Activated CD8-positive, alpha-beta memory T cell treated with anti-CD3 and anti-CD28 coated beads for 48 hours (primary cell): Measurements from ENCODE around the gene AMFR.

Experiments used
- DNase-seq, 3 experiments: peaks; one replicate each; pipeline ENCODE4 v3.0.0-alpha.2; 2020; ENCODE audit warnings: low read depth in 2 of 3, low spot score in 2 of 3

The AMFR gene

GRCh38 chr16:56363781-56364565, 61.4 kb downstream of the AMFR start:
- DNase-seq, result no peak

GRCh38 chr16:56363181-56363716, 62.1 kb downstream of the AMFR start:
- DNase-seq, result no peak

DNA sequence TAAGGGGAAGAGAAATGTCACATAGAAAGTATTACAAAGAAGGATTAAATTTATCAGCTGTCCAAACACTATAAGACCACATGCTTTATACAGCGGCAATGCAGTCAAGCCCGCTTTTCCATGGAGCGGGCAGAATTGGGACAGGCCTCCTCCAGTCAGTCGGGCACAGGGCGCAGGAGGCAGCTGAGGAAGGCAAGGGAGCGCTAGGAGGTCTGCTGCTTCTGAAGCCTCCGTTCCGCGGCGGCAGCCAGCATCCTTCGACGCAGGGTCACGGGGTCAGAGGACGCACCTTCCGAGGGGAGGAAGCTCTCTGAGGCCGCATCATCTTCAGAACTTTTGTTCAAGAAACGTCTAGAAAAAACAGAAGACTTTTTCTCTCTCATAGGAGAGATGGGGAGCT, 62.6 kb downstream of the AMFR start:
- DNase-seq, result no peak

DNA sequence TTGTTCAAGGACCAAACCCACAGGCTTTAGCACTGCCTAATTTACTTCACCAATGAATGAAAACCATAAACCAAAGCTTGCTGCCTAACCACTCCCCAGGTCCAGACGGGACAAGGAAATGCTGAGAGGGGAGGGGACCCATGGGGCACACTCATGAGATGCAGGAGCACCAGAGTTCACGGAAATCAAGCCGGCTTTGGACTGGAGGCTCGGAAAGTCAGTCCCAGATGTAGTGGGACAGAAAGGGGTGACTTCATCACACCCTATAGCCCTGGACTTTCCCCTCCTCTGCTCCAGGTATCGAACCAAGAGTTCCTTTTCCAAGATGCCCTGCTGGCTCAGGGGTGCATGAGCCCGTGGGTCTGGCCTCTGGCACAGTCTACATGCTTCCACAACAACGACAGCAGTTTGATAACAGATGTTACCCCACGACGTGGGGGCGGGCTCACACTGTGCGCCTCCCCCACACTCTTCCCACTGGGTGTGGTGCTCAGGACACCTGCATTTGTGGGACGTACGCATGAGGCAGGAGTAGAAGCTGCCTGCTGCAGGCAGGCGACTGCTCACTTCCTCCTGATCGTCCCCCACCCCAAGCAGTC, 63.2 kb downstream of the AMFR start:
- DNase-seq, result no peak

DNA sequence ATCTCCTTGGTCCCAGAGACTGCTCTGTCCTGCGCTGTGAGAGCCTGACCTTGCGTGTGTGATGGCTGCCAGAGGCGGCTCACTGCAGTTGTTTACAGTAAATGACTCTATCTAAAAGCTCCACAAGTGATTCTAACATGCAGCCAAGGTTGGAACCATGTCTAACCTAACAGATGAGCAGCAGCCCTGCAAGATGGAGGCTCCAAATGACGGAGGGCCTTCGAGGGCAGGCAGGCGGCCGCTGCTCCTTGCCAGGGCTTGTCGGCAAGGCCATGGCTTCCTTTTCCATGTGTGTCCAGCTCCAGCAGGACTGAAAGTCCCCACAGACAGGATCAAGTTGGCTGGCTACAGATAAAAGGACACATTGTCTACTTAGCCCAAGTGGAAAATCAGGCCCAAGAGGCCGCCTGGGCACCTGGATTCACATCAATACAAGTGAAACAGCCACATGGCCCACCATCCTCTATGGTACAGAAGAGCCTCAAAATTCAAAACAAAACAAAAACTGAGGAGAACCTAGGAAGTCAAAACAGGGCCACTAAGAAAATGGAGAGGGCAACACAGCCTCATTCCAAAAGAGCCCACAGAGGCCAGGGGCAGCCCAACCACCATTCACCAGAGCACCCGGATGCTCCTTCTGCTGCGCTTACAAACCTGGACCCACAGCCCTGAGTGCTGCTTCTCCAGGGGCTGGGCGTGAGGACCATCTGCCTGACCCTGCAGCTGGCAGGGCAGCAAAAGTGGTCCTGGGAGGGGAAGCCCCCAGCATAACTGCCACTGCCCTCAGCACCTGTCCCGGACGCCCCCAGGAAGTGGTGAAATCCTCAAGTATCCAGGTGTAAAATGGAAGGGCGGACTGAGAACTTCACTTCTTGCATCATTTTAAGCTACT, 65.0 kb downstream of the AMFR start:
- no peak for DNase-seq

- no peak for DNase-seq
Observed at GRCh38 chr16:56357765-56358322, 67.5 kb downstream of the AMFR start.

DNA sequence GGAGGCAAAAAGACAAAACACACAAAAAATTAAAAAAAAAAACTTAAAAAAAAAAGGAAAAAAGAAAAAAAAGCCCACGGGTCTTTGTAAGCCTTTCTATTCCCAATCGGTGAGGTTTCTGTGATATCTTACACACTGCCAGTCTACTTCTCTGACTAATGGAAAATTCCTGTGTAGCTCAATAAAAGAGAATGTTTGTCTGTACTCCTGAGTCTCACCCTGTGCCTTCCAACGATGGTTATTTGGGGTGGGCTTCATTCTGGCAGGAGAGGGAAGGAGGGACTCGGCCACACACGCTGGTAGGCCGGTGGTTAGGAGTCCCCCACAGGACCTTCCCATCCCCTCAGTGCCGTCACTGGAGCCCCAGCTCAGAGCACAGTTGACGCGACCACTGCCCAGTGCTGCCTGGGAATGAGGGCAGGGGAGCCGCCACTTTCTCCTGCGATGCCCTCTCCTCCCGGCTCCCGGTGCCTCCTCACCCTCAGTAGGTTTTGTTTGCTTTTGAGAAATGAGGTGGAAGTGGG, 68.0 kb downstream of the AMFR start:
- DNase-seq, result no peak

GRCh38 chr16:56356276-56357240, 68.8 kb downstream of the AMFR start:
- DNase-seq, result peak; percentile 18 to 39 (median 30)

DNA sequence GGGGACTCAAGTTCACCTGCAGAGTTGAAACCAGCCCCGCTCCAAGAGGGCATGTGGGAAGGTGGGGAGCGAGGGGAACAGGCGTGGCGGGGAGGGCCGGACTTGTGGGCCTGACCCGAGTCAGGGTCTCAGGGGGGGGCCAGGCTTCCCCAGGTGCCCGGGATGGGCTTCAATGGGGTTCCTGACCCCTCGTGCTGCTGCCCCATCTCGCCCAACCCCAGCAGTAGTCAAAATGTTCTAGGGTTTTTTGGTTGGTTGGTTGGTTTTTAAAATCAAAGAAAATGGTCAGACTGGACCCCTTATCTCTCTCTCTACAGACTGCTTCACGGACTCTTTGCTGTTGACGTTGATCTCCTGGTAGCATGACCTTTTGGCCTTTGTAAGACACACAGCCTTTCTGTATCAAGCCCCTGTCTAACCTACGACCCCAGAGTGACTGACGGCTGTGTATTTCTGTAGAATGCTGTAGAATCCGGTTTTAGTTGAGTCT, 69.5 kb downstream of the AMFR start:
- no peak for DNase-seq

DNA sequence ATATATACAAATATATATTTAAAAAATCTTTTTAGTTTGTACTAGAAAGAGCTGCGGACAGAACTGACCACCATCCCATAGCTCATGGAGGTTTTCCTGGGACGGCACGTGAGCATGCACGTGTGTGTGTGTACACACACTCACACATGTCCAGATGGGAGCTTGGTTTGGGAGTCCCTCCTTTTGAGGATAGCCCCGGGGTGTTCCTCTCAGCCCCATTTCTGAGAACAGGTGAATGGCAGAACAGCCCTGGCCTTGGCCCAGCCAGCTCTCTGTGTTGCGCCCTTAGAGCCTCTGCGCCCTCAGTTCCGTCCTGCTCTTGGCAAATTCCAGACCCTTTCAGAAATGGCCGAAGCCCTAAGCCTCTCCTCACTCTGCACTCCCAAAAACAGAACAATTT, 70.1 kb downstream of the AMFR start:
- no peak for DNase-seq

DNA sequence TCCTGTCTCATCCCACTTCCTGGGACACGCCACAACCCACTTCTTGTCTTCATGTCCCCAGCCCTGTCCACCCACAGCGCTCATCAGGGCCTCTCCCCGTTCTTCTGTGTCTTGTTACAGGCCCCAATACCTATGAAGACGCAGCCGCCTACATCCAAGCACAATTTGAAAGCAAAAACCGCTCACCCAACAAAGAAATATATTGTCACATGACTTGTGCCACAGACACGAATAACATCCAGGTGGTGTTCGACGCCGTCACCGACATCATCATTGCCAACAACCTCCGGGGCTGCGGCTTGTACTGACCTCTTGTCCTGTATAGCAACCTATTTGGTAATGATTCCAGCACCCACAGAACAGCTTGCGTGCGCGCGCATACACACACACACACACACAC, 70.6 kb downstream of the AMFR start:
- DNase-seq, result no peak

- no peak for DNase-seq
Observed at GRCh38 chr16:56354016-56354415, 71.3 kb downstream of the AMFR start.

GRCh38 chr16:56353054-56353921, 72.1 kb downstream of the AMFR start:
- no peak for DNase-seq

DNA sequence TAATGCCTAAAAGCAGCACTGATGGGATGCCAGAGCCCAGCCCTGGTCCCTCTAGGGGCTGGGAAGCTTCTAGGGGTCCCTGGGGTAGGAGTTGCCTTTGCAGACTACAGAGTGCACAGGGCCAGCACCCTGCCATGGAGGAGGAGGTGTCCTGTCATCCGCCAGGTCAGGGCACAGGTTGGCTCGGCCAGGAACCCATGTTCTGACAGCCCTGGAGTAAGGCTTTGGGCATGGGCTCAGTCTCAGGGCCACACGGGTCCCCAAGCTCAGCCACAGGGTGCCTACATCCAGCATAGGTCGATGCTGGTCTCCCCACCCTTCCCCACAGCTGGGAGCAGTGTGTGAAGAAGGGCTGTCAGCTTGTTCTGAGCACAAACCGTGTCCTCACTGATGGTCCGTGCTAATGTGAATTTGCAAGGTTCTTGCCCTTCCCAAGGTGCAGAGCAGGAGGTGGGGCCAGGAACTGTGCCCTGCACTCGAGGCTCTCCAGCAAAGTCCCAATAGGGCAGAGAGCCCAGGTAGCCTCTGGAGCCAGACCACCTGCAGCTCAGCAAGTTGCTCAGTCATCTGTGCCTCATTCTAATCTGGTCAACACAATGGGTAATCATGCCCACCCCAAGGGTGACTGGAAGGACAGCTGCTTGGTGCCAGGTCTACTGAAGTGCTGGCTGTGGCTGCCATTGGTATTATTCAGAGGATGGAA, 72.8 kb downstream of the AMFR start:
- no peak for DNase-seq

DNA sequence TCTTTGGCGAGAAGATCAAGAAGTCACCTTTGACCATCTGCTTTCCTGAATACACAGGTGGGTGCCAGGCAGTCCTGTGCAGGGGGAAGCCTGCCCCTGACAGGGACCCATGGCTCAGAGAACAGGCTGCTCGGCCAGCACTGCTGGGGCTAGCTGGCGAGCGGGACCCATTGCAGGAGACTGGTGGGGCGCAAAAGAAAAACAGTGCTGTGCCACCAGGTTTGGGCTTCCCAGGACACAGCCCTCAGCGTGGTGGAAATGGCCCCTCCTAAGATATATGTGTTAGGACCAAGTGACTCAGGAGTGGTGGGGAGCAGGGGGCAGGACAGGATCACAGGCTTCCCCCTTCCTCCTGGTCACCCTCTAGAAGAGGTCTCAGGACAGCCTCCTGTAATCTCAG, 73.9 kb downstream of the AMFR start:
- DNase-seq, result no peak

DNA sequence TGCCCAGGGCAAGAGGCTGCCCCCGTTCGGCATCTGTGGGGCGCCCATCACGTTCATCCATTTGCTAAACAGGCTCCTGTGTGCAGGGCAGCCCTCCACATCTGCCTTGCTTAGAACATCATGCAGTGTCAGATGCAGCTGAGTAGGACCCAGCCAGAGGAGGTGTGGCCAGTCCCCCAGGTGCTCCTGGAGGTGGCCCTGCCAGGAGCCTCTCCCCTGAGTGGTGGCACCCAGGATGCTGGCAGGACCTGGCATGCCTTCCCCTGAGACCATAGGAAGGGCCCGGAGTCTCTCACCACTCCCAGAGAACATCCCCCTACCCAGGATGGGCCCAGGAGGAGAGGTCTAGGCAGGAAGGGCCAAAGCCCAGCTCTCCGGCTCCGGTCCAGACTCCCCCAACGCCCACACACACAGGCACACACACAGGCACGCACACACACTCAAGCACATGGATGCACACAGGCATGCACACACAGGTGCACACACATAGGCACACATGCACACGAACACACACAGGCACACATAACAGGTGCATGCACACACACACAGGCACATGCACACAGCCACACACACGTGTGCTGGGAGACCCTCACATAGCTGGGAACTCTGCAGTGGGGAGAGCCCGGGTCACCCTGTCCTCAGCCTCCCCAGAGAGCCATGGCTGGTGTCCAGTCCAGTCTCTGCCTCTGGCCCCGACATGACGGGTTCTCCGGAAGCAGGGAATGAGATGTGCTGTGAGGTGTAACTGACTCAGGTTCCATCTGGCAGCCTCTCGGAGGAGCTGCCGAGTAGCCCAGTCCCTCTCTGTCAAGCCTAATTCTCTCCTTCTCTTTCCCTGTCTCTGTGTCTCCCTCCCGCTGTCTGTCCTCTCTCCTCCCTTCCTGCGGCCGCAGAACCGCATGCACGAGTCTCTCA, 74.6 kb downstream of the AMFR start:
- DNase-seq, result no peak

DNA sequence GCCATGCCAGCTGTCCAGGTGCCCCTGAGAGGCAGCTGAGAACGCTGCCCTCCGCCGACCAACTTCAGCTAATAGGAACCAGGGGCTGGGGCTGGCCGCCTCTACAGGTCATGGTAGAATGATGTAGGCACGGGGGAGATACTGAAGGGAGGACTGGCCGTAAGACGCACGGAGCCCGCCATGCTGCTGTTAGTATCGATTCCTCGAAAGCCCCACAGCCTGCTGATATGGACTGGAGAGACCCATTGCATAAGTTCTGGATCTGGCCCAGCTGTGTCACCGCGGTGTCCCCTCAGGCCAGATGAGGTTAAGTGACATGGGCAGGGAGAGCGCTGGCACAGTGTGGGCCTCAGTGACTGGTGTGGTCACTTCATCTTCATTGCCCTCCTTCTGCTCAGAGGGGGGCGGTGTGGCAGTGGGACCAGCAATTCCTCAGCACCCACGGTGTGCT, 75.6 kb downstream of the AMFR start:
- DNase-seq, result no peak
